PFSK-1 (cell line): ENCODE results near the gene INO80C.

Experiments
- FOXP2 ChIP-seq: optimal IDR thresholded peaks from 2 replicates; pipeline ENCODE3; 2011; ENCODE audit warnings: borderline replicate concordance, control low read depth, inconsistent platforms; ENCODE audit not compliant: insufficient read depth; ENCODE audit errors: extremely low read length, extremely low read depth
- POLR2AphosphoS5 ChIP-seq: IDR thresholded peaks from 2 replicates; pipeline ENCODE4 v1.6.1; 2012; ENCODE audit warnings: low read depth, mild to moderate bottlenecking, control low read depth, low read length, moderate library complexity
- SIN3A ChIP-seq: IDR thresholded peaks from 2 replicates; pipeline ENCODE4 v1.6.1; 2012; ENCODE audit warnings: mild to moderate bottlenecking, low read length, moderate library complexity, borderline replicate concordance; ENCODE audit not compliant: insufficient read depth
- TAF1 ChIP-seq: IDR thresholded peaks from 2 replicates; pipeline ENCODE4 v1.6.1; 2012; ENCODE audit warnings: low read length, control low read depth, borderline replicate concordance; ENCODE audit not compliant: insufficient read depth
- TF ChIP-seq, protein P1 (sequence below), 2 experiments: IDR thresholded peaks; 2 replicates each; pipeline versions ENCODE4 v1.6.1 to v1.8.0; 2011 to 2012; ENCODE audit warnings: low read depth in 2 of 2, low read length in 2 of 2, control low read depth in 1 of 2, inconsistent platforms in 1 of 2, mild to moderate bottlenecking in 1 of 2, moderate library complexity in 1 of 2; ENCODE audit not compliant: insufficient read depth in 1 of 2

The INO80C gene

GRCh38 chr18:35436076-35436649, 61.6 kb downstream of the INO80C start:
- no peak for TF ChIP-seq FOXP2
- TF ChIP-seq POLR2AphosphoS5: no peak
- no peak for TF ChIP-seq TAF1
- TF ChIP-seq, protein P1, sequence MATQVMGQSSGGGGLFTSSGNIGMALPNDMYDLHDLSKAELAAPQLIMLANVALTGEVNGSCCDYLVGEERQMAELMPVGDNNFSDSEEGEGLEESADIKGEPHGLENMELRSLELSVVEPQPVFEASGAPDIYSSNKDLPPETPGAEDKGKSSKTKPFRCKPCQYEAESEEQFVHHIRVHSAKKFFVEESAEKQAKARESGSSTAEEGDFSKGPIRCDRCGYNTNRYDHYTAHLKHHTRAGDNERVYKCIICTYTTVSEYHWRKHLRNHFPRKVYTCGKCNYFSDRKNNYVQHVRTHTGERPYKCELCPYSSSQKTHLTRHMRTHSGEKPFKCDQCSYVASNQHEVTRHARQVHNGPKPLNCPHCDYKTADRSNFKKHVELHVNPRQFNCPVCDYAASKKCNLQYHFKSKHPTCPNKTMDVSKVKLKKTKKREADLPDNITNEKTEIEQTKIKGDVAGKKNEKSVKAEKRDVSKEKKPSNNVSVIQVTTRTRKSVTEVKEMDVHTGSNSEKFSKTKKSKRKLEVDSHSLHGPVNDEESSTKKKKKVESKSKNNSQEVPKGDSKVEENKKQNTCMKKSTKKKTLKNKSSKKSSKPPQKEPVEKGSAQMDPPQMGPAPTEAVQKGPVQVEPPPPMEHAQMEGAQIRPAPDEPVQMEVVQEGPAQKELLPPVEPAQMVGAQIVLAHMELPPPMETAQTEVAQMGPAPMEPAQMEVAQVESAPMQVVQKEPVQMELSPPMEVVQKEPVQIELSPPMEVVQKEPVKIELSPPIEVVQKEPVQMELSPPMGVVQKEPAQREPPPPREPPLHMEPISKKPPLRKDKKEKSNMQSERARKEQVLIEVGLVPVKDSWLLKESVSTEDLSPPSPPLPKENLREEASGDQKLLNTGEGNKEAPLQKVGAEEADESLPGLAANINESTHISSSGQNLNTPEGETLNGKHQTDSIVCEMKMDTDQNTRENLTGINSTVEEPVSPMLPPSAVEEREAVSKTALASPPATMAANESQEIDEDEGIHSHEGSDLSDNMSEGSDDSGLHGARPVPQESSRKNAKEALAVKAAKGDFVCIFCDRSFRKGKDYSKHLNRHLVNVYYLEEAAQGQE (IDR thresholded peaks at IDR 0.05; ENCODE audit: insufficient read depth in 1 of 2, low read depth in 2 of 2, low read length in 2 of 2): no peak
- TF ChIP-seq SIN3A: no peak

GRCh38 chr18:35435401-35435800, 62.4 kb downstream of the INO80C start:
- TF ChIP-seq, protein P1 (IDR thresholded peaks at IDR 0.05; ENCODE audit: insufficient read depth in 1 of 2, low read depth in 2 of 2, low read length in 2 of 2): no peak
- TF ChIP-seq POLR2AphosphoS5 (no peak), SIN3A (no peak), TAF1 (no peak), FOXP2 (no peak)

DNA sequence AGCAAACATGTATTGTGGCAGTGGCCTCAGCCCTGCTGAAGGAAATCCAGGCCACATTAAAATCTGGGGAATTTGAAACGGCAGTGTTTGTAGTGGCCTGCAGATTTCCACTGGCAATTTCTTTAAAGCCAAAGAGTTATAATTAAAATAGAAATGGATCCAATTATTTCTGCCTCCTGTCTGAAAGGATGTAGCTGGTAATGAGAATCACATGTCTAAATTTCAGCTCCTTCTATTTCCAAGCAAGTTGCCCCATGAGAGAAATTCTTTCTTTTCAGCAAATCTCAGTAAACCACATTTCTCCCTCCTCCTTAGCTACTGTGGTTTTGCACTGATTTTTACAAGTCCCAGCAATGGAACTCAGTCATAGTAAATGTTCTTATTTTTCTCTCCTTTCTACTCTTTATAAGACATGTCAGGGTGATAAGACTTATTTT, 65.2 kb downstream of the INO80C start:
- TF ChIP-seq FOXP2 (no peak), SIN3A (no peak), TAF1 (no peak), POLR2AphosphoS5 (no peak)

DNA sequence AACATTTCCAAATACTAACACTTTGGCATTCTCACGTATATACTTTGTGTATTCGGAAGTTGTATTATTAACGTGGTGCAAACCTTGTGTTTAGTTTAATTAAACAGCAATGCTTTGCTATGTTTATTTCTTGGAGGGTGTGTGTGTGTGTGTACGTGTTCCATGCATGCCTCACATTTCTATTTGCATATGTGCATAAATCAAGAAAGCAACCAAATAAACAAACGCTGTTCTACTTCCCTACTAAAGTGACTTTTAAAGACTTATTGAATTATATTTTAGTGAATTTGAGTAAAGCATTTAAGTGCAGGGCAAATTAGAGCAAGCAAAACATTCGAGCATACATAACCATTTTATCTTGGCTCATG, 66.4 kb downstream of the INO80C start:
- no peak for TF ChIP-seq SIN3A
- TF ChIP-seq TAF1: no peak
- TF ChIP-seq, protein P1 (IDR thresholded peaks at IDR 0.05; ENCODE audit: insufficient read depth in 1 of 2, low read depth in 2 of 2, low read length in 2 of 2): no peak
- TF ChIP-seq POLR2AphosphoS5: no peak
- no peak for TF ChIP-seq FOXP2

DNA sequence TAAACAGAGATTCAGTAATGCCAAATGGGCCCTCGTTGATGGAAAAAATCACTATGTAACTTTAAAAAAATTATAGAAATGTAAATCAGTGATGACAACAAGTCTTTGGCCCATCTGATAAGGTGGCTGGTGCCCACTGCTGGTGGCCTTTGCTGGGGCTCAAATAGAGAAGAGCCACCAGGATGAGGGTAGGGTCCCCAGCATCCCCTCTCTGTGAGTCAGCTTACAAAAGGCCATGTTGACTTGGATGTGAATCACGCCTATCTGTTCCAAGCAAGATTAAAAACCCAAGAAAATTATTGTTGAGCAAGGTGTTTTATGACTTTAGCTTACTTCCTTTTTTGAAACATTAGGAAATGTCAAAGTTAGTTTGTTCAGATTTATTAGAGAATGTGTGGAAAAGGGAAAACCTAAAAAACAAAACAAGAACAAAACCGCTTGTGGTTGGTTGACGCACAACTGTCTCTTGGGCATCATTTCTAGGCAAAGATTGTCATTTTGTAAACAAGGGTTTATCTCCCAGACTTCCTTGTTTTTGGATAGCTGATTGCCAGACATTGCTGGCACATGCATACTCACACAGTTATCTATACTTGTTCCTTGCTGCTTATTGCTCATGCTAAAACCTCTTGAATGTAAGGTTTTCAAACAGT, 66.9 kb downstream of the INO80C start:
- TF ChIP-seq POLR2AphosphoS5: no peak

DNA sequence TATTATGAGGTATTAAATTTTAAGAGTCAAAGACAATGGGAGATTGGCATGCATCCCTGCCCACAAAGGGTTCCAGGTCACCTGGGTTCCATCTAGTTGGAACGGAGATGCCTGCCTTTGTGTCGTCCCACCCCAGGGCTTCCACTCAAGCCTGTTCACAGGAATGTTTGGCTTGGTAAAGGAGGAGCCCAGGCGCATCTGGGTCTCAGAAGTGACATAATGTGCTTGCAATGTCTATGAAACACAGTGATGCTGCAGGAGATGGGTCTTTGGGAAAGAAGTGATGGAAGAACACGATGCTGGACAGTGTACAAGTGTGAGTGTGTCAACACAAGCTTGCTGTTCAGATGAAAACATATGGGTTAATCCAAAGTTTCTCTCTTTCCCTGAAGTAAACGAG, 71.0 kb downstream of the INO80C start:
- TF ChIP-seq TAF1 (no peak), SIN3A (no peak), POLR2AphosphoS5 (no peak), FOXP2 (no peak)
- TF ChIP-seq, protein P1 (IDR thresholded peaks at IDR 0.05; ENCODE audit: insufficient read depth in 1 of 2, low read depth in 2 of 2, low read length in 2 of 2): no peak
